ENCODE results near the gene ACBD6.

ACBD6 gene

DNA sequence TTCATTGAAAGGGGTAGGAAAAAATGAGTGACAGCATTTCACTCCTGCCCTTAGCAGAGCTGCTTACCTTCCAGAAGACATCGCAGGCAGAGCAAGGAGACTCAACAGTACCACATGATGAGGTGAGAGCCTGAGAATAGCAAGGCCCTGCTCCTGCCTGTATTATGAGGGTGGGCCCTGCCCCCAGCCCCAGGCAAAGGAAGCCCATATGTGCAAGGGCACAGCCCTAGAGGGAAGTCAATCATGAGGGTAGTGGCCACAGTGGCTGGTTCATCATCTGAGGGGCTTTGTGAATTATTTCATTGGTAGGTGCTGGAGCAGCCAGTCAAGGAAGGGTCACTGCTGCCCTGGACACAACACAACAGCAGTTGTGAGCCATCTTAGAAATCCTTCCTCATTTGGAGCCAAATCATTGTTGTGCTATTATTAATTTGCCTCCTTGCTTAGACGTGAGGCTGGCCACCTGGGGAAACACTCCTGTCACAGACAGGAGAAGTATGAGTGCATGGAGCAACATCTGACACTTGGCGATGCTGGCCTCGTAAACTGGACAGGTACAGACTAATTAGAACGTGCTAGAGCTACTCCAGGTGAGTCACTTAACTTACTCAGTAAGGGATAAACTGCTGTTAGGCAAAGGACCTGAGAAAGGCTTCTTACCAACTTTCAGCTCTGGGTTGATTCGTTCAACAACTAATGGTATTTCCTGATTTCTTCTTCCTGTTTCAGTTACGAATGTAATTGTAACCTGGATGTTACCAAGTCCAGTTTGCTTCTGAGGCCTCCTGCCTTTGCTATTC lies 22.7 kb upstream of the ACBD6 start:
- DNase-seq, result no peak

DNA sequence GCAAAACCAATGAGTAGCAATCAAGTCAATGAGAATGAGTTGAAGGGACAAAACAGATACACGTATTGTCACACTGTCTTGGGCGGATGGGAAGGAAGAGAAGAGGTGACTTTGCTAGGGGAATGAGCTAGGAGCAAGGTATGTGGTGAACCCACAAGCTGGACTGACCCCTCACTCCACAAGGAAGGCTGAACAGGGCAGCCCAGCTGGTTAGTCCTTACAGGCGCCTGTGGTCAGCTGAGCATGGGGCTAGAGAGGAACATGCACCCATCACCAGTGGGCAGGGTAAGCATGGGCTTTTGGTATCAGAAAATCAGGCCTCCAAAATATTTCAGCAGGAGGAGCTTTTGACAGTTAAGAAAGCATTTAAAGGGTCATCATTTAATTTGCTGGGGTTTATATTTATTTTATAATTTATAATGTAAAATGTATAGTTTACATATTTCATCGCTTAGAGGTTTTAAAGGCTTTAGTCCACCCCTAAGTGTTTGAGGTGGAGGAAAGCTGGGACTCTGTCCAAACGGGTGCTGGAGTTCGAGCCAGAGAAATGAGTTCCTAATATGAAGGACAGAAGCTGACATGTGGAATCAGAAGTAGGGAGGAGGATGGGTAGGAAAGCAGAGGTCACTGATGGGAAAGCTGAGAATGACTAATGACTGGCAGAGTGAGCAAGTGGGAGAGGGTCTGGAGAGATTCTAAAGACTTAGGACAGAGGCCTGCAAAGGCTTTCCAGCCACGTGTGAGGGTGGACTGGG lies 22.0 kb upstream of the ACBD6 start:
- DNase-seq, result no peak

DNA sequence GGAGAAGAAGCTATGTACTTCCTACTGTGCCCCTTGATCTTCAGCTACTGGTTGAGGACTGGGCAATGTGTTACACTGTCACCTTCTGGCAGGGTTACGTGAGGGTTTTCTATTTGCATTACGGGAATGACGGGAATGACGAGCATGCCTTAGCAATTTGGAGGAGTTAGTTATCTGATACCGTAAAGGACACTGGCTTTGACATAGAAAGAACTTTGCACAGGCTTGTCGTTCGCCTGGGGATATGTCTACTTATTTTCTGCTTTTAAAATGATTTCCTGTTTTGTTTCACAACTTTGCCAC lies 19.8 kb upstream of the ACBD6 start:
- no peak for DNase-seq

DNA sequence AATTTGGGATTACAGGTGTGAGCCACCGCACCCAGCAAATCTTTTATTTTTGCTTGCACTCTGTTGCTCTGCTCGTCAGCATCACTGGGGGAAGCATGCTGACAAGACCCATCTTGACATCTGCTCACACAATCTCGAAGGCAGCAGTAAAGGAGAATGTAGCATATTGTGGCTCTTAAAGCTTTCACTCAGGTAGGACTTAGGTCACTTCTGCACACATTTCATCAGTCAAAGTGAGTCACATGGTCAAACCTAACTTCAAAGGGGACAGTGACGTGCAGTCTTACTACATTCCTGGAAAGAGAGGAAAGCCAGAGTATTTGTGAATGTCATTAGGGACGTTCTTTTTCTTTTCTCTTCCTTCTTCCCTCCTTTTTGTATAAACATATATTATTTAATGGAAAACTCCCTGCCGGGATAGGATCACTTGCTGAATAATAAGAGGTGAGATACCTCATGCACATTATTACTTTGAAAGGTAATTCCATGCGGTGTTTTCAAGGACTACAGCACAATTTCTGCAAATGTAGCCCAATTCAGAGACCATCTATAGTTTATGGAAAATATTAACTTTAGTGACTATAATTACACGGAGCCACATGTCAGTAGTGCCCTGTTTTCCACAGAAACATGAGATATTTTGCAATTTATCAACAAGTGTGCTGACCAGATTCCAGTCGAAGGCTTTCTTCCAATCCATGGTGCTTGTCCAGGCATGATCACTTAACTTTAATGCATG lies 19.3 kb upstream of the ACBD6 start:
- DNase-seq, result no peak

DNA sequence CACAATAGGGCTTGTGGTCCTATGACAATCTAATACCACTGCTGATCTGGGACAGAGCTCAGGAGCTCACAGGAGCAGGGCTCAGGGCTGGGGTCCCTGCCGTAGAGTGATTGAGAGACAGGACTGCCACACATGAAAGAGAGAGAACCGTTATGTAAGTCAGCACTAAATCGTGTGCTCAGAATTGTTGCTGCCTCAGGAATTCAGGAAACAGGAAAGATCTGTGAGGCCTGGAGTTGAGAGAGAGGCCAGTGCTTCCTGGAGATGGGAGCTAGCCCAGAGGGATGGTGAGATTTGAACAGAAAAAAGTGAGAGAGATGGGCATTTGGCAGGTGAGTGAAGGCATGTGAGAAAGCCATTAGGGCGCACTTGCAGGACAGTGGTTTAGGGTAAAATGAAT lies 17.5 kb upstream of the ACBD6 start:
- no peak for DNase-seq

DNA sequence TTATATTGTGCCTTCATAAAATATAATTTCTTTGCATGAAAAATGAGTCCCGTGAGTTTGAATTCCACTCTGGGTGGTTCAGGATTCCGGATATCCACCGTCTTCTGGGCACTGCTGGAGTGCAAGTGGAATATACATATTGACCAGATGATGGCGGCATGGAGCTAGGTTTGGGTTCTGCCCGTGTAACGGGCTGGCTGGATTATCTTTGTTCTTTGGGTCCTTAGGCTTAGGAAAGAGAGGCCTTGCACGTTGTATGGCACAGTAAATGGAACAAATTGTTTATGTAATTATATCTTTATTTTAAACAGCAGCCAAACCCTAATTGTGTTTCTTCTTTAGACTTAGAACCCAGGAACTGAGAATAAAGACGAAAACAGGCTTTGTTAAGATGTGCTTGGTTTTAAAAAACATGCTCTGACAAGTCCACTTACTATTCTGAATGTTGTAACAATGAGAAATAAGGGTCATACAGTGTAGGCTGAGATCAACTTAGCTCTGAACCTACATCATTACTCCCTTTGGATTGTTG lies 13.5 kb upstream of the ACBD6 start:
- peak; percentile 42 for DNase-seq

DNA sequence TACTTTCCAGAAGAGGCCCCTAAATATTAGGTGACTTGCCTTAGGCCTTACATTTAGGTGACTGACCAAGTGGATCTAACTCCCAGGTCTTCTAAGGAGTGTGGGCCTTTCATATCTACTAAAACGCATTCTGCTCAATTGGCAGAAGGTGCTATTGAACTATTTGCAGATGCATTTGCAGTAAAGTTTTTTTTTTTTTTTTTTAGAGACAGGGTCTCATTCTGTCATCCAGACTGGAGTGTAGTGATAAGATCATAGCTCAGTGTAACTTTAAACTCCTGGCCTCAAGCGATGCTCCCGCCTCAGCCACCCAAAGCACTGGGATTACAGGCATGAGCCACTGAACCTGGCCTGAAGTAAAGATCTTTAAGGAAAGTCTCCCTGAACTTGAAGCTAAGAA lies 13.0 kb upstream of the ACBD6 start:
- no peak for DNase-seq

DNA sequence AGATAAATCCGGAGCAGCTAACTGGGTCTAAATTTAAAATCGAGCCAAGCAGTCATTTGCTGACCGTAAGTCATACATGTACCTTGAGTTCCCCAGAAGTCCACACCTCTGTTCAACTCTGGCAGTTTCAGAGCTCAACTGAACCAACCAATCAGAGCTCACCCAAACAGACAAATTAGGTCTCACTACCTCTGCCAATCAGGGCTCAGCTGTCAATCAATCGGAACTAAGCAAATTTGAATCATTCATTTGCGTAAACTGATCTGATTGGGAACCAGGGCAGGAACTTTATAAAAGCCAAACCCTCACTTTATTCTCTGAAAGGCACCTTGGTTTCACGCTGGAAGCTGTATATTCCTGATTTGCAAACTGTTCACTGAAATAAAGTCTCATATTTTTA lies 11.2 kb upstream of the ACBD6 start:
- no peak for DNase-seq

DNA sequence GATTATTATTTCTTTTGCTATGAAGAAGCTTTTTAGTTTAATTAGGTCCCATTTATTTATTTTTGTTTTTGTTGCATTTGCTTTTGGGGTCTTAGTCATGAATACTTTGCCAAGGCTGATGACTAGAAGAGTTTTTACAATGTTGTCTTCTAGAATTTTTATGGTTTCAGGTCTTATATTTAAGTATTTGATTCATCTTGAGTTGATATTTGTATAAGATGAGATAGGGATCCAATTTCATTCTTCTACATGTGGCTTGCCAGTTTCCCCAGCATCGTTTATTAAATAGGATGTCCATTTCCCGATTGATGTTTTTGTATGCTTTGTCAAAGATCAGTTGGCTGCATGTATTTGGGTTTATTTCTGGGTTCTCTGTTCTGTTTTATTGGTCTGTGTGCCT lies 8.5 kb upstream of the ACBD6 start:
- no peak for DNase-seq

DNA sequence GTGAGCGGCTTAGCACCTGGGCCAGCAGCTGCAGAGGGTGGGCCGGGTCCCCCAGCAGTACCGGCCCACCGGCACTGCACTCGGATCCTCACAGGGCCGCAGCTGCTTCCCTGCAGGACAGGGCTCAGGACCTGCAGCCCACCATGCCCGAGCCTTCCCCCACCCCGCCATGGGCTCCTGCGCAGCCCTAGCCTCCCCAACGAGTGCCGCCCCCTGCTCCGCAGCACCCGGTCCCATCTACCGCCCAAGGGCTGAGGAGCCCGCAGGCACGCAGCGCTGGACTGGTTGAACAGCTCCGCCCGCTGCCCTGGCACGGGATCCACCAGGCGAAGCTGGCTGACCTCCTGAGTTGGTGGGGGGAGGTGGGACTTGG lies 6.3 kb upstream of the ACBD6 start:
- DNase-seq, result no peak

DNA sequence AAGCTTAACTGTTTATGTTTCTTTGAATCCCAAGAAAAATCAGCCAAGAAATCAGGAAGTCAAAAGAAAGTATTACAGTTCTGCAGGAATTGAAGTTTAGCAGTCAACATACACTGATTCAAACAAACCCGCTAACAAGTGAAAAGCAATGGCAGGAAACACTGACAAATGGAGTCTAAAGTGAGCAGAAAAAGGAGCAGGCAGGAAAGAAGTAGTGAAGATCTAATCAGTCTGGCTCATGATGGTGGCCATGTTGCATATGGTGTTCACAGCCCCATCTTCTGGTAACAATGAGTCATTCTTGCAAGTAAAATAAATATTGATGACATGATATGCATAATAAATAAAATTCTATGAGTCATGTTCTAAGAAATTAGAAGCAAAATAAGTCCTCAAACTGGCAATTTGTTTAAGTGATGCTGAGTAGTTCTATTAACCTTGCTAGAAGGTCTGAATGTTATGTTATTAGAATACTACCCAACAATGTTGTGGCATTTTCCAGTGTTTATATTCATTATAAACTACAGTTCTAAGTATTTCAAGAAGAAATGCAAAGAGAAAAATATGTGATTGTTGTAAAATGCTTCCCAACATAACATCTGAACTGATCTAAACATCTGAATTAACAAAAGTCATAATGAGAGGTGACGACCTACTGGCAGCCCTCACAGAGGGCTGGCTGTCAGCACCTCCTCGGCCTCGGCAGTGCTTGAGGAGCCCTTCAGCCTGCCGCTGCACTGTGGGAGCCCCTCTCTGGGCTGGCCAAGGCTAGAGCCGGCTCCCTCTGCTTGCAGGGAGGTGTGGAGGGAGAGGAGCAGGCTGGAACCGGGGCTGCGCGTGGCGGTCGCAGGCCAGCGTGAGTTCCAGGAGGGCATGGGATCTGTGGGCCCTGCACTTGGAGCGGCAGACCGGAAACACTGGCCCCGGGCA lies 5.7 kb upstream of the ACBD6 start:
- DNase-seq, result no peak

DNA sequence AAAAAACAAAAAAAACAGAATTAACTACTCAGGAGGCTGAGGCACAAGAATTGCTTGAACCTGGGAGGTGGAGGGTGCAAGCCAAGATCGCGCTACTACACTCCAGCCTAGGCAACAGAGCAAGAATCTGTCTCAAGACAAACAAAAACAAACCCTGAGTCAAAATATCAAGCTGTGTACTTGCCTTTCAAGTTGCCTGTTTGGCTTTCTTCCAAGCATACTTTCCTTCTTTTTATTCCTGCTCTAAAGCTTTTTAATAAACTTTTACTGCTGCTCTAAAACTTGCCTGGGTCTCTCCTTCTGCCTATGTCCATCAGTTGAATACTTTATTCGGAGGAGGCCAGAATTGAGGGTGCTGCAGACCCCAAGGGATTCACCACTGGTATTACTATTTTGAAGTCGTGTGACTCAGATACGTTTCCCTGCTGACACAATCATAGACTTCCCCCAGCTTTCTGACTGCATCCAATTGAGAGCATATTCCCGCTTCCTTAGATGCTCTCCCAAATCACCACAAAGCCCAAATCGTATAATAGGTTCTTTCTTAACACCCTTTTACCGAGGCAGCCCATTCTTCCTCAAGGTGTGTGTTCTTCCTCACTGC lies 3.5 kb upstream of the ACBD6 start:
- no peak for DNase-seq

DNA sequence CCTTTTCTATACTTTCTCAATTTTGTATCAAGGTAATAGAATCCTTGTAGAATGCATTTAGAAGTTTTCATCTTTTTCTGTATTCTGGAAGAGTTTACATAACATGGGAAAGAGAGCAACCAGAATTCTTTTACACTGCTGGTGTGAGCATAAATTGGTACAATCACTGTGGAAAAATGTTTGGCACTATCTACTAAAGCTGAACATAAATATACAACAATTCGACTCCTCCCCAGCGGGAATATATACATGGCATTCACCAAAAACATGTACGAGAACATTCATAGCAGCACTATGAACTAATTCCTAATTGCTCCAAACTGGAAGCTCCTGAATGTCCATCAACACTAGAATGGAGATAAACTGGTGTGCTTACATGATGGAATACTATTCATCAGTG lies 1.8 kb upstream of the ACBD6 start:
- no peak for DNase-seq

DNA sequence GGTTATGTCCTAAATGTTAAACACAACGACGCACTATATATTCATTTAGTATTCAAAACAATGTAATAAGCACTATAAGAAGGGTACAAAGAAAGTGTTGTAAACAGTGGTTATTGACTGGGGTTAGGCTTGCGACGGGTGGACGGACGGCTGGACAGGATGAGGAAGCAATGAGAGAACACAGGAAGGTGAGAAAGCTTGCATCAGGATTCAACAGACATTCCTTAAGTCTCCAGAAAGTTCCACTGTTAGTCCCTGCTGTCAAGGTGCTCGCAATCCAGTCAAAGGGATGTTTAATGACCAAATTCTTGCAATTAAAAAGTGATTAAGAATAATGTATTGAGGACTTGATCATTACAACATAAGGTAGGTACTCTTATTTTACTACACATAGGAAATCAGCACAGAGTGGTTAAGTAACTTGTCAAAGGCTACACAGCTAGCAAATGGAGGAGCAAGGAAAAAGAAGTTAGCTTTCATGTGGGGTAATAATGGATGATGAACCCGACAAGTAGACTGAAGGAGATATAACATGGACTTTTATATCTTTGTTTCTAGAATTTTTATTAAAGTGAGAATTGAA lies 994 bp upstream of the ACBD6 start:
- no peak for DNase-seq

DNA sequence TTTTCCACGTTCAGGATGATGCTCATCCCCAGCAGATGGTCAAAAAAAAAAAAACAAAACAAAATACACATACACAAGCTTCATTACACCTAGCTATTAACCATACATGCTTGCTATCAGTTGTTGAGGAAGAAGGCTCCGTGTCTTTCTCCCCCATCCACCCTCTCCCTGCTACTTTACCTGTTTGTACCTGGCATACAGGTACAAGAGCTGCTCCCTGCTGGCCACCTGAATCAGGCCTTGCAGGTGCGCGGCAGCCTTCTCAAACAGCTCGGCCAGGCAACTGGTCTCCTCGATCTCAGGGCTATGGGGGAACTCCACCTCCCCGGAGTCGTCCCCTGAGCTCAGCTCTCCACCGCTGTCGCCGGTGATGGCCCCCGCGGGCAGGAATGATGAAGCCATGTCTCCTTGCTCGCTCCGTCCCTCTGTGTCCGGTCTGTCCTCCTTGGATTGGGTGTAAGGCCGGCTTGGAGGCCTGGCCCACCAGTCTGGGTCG lies 464 bp downstream of the ACBD6 start:
- DNase-seq, result no peak

DNA sequence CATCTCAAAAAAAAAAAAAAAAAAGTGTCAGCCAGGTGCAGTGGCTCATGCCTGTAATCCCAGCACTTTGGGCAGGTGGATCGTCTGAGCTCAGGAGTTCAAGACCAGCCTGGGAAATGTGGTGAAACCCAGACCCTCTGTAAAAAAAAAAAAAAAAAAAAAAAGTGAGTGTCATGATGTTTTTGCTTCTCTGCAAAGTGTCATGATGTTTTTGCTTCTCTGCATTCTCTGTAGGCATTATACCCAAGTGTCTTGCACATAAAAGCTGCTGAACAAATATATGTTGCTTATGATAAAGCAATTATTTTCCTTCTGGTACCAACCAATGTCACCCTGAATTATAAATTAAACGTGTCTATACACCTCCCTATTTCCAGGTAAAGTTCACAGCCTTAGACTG lies 1.7 kb downstream of the ACBD6 start:
- DNase-seq, result no peak

DNA sequence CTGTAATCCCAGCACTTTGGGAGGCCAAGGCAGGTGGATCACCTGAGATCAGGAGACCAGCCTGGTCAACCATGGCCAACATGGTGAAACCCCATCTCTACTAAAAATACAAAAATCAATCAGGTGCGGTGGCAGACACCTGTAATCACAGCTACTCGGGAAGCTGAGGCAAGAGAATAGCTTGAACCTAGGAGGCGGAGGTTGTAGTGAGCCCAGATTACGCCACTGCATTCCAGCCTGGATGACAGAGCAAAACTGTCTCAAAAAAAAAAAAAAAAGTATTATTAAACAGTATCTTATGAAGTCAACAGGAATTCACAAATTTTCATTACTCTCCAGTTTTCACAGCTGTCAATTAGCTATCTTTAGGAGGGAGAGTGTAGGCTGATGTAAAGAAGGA lies 3.8 kb downstream of the ACBD6 start:
- DNase-seq, result no peak

DNA sequence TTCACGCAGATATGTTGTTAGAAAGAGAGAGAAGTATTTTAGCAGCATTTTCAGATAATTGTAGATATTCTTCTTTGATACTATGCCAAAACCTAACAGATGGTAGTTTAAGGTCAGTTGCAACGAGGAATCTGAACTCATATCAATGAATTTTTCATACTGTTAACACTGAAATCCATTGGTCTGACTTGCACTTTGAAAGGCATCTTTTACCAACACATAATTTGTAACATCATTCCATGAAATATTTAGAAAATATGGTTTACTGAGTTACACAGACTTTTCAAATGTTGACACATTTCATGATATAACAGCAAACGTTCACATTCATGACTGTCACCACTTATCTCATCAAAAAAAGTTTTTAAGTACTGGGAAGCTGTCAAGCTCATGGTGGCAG lies 4.6 kb downstream of the ACBD6 start:
- DNase-seq, result no peak

DNA sequence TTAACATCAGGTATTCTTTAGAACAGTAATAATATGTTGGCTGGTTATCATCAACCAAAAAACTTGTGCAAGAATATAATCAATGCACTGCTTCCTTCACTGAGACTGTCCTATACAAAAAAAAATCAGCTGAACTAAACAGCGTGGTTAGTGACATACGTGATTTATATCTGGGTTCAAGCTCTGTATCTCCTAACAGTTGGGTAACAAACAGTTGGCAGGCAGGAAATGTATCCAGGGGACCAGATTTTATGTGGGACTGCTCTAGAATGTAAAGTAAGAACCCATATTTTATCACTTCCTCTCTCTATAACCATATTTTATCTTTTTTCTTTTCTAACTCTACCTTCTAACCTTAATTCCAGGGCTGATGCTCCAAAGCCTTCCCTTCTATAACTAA lies 8.0 kb downstream of the ACBD6 start:
- DNase-seq, result no peak

DNA sequence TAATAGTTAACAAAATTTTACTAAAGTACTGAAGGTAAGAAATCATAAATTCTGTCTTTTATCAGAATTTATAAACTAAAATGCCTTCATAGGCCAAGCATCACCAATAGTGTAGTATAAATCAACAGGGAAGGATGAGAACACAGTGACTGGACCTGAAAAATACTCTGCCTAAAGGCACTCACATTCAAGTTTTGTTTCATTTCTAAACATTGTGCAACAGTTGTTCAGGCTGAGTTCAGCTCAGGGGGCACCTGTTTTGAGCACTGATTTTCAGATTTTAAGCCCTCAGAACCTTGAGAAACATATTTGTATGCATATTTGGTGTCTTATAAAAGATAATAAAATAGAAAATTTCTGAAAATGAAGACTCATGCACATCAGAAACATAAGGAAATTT lies 12.4 kb downstream of the ACBD6 start:
- no peak for DNase-seq

DNA sequence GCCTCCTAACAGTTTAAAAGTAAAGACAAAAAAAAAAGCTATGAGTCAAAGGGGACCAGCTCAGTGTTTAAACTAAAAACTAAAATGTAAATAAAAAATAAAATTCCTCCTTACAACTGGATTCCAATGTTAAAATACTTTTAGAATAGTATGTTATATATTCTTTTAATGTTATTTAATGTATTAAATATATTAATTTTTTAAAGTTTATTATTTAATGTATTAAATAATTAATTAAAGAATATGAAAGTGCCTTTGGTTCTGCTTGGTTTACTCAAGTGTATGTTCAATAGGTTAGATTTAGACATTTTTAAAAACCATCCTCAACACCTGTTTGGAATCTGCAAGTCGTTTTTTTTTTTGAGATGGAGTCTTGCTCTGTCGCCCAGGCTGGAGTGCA lies 13.1 kb downstream of the ACBD6 start:
- no peak for DNase-seq

DNA sequence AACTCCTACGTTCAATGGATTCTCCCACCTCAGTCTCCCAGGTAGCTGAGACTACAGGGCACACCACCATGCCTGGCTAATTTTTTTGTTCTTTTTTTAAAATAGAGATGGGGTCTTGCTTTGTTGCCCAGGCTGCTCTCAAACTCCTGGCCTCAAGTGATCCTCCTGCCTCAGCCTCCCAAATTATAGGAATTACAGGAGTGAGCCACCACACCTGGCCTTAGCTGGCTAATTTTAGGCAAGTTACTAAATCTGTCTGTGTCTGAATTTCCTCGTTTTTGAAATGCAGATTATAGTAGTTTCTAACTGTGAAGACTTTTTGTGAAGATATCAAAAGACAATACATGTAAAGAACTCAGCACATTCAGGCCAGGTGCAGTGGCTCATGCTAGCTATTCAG lies 13.7 kb downstream of the ACBD6 start:
- no peak for DNase-seq

Data from activated CD4-positive, alpha-beta T cell treated with anti-CD3 and anti-CD28 coated beads, Interleukin-2, amount 50 U/mL, for 1 hour (primary cell).